HL-60 (cell line): ENCODE data around the gene PHF24.

ENCODE experiments used
- DNase-seq, 2 experiments: peaks; one replicate each; pipeline ENCODE4 v3.0.0-alpha.2; 2010 to 2020; ENCODE audit warnings: low read depth in 1 of 2, low spot score in 1 of 2
- H3K27ac ChIP-seq: fragments of 250-450 bp; sonication (Bioruptor Pico); replicated peaks from 2 replicates; pipeline ENCODE4 v1.5.1; 2020; ENCODE audit warnings: mild to moderate bottlenecking, moderate library complexity
- H3K27me3 ChIP-seq: fragments of 250-450 bp; sonication (Bioruptor Pico); 2 replicates; pipeline ENCODE4 v1.5.1; 2021; ENCODE audit warnings: mild to moderate bottlenecking, moderate library complexity; ENCODE audit not compliant: insufficient read depth, poor library complexity, severe bottlenecking
- H3K4me3 ChIP-seq: replicated peaks from 2 replicates; pipeline ENCODE4 v1.5.1; 2011; ENCODE audit warnings: mild to moderate bottlenecking, control low read depth, low read length; ENCODE audit not compliant: insufficient read depth
- CTCF ChIP-seq: IDR thresholded peaks from one replicate; pipeline ENCODE4 v1.5.1; 2011; ENCODE audit warnings: low read length, control low read depth, inconsistent platforms; ENCODE audit not compliant: insufficient read depth
- GABPA ChIP-seq: IDR thresholded peaks from 2 replicates; pipeline ENCODE4 v1.6.1; 2012; ENCODE audit warnings: low read depth
- POLR2AphosphoS5 ChIP-seq: IDR thresholded peaks from 2 replicates; pipeline ENCODE4 v1.6.1; 2012; ENCODE audit warnings: low read depth
- REST ChIP-seq: IDR thresholded peaks from 2 replicates; pipeline ENCODE4 v1.6.1; 2012; ENCODE audit warnings: low read depth; ENCODE audit not compliant: insufficient replicate concordance
- SPI1 ChIP-seq: IDR thresholded peaks from 2 replicates; pipeline ENCODE4 v1.6.1; 2012; ENCODE audit warnings: low read depth, mild to moderate bottlenecking, borderline replicate concordance

Gene PHF24

GRCh38 chr9:34976441-34976840 is 18.4 kb downstream of the PHF24 start:
- Histone ChIP-seq H3K4me3 (no peak overlapping the region), H3K27me3 (no peaks in the 10 kb centered on the region), H3K27ac (no peak overlapping the region)
- DNase-seq = no peak
- TF ChIP-seq POLR2AphosphoS5 (no peak), REST (no peak), GABPA (no peak)

- Histone ChIP-seq H3K27ac (no peak overlapping the region), H3K4me3 (no peak overlapping the region), H3K27me3 (no peaks in the 10 kb centered on the region)
- TF ChIP-seq GABPA (no peak), POLR2AphosphoS5 (no peak), REST (no peak), CTCF (no peak), SPI1 (no peak)
- DNase-seq = no peak
Observed at GRCh38 chr9:34976992-34977391, 18.9 kb downstream of the PHF24 start.

- TF ChIP-seq SPI1 (peak; percentile 89), POLR2AphosphoS5 (no peak)
- no peak for DNase-seq
Observed at GRCh38 chr9:34980181-34980761, 22.2 kb downstream of the PHF24 start.

GRCh38 chr9:34982361-34982760 is 24.3 kb downstream of the PHF24 start:
- Histone ChIP-seq H3K27ac (peak overlapping the region; percentile 80), H3K4me3 (no peak overlapping the region), H3K27me3 (no peaks in the 10 kb centered on the region)
- peak in 1 of 2 experiments; percentile 90 for DNase-seq
- no peak for TF ChIP-seq CTCF
- TF ChIP-seq GABPA = no peak
- peak; percentile 56 for TF ChIP-seq REST
- TF ChIP-seq SPI1 = peak; percentile 86
- TF ChIP-seq POLR2AphosphoS5 = peak; percentile 60

More at GRCh38 chr9:34980181-34980761, 22.2 kb downstream of the PHF24 start:
- H3K27ac ChIP-seq = no peak overlapping the region
- no peaks in the 10 kb centered on the region for H3K27me3 ChIP-seq
- H3K4me3 ChIP-seq = no peak overlapping the region
